HG02759 (cell line): ENCODE results near the gene YLPM1.

ENCODE experiments used
- ATAC-seq: cut with Tn5 transposase; IDR thresholded peaks from one replicate; pipeline ENCODE4 v1.9.1; 2021; ENCODE audit warnings: mild to moderate bottlenecking, moderate library complexity; ENCODE audit not compliant: unreplicated experiment

YLPM1 gene

DNA sequence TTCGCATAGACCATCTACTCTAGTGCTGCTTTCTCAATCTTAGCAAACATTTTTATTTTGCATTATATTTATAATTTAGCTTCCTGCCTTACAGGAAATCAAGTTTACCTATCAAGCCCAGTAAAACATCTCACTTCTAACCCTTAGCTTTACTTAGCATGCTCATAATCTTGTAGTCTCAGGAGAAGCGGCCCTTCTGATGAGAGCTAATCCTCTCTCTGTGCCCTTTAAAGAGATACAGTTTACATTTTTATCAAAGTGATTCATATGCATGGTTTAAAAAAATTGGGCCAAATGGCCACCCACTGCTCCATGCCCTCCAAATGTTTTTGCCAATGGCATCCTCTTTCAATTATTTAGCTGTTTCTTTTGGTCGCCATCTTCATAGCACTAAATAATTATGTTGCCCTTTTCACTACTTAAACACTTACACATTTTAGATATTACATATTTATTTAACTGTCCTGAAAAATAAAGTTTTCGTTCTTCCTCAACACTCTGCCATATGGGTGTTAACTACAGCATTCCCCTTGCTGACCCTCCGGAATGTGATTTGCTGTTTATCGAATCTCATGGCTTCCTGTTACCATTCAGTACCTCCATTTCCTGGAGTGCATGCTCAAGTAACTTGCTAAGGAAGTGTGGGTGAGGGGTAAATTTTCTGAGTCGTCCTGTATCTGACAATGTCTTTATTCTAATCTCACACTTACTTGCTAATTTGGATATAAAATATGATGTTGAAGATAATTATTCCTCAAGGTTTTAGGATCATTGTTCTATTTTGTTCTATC is 29.3 kb downstream of the YLPM1 start:
- ATAC-seq: no peak

DNA sequence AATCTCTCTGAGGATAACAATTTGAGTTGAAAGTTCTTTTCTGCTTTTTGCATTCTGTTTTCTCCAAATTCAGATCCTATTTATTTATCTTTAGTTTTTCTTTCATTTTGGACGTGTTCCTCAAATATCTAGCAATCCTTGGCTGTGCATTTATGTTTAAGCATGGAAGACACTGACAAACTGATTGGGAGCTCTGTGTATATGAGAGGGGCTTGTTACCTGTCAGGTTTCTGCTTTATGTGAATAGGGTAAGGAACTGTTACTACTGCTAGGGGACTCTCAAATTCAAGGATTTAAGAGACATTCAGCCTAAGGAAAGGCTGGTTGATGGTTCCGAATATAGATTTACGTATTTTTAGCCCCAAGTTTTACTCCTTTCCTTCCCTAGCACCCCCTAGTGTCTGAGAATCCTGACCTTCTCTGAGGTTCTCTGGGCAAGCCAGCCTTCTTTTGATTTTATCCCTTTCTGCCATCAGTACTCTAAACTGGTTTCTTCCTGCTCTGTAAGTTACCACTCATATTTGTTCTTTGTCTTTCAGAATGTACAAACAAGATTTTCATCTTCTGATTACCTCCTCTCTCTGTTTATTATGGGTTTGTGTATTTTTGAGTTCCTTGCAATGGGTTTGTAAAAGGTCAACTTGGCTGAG is 30.5 kb downstream of the YLPM1 start:
- ATAC-seq: no peak

DNA sequence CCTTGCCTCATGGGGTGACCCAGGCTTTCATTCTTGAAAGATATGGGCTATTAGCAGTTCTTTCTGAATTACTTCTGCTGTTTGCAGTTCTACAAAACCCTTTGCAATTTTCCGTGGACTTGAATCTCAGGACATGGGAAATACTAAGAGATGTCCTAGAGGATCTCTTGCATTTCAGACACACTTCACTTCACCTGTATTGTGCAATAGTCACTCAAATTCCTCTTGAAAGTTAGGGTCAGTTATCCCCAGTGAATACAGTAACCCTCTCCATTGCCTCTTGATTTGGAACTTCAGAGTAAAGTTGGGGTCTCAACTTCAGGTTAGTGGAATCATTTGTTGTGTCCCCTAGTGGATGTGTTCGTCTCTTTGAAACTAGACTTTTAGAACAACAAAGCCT is 31.8 kb downstream of the YLPM1 start:
- no peak for ATAC-seq

DNA sequence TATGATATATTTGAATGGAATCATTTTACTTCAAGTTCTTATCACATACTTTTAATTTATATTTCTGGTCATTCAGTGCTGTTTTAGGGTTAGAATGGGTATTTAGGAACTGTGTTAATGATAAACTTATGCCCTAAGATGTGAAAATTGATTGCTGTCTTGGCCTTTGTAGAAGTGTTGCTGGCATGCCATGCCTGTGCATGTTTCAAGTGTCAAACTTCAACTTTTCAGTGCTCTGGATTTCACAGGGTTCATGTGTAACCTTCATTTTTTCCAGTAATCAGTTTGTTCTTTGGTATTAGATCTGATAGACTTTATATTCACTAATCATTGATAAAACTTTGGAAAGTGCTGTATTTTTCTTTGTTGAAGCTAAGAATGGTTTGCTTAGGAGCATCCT is 36.6 kb downstream of the YLPM1 start:
- ATAC-seq: no peak

- no peak for ATAC-seq
These were observed 37.7 kb downstream of the YLPM1 start for GRCh38 chr14:74800780-74801179.

DNA sequence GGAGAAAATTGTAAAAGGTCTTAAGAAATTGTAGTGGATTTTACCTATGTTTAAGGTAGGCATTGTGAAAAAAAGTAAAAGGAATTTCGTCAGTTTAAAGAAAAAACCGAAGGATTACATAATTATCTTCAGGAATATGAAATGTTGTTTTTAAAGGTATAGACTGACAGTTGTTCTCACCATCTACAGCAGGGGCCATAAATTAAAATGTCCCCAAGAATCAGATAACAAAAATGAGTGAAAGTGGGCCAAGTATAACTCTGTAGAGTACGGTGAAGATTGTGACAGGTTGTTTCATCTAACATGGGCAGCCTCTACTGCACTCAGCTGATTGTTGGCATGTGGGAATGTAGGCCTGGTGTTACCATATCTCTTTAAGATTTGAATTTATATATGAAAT is 38.3 kb downstream of the YLPM1 start:
- ATAC-seq: no peak

DNA sequence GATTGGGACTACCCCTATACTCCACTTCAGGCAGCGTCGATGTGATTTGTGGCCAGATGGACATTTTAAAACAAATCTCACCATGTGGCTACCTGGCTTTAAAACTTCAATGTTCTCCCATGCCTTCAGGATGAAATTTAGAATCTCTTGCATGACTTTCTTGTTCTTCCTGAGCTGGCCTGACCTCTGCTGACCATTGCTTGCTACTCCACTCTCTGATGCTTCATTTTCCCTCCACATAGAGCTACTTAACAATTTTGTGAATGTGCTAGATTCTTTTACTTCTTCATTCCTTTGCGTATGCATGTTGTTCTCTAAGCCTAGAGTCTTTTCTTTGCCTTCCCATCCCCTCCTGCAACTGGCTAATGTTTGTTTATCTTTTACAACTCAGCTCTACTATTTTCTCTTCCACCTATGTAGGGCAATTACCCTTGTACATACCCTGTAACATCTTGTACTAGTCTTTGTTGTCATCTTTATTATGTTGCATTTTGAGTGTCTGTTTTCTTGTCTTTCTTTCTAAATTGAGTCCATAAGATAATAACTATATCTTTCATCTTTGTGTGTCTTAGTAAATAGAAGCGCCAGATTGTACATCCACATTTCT is 41.2 kb downstream of the YLPM1 start:
- ATAC-seq: no peak

- ATAC-seq: no peak
These were observed 44.9 kb downstream of the YLPM1 start for GRCh38 chr14:74807853-74808545.

DNA sequence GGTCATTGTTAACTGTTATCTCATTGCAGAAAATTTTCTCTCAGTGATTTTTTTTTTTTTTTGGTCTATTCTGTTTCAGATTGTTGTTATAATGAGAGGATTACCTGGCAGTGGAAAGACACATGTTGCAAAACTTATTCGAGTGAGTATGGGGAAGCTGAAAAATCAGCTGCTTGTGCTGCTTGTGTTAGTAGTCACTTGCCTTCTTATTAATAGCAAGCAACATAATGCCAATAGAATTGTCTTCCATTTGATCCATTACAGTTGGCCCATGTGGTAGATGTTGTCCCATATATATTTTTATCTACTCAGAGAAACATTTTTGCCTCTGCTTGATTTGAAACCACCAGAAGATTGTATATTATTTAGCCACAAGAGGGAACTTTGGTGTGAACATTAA is 53.0 kb downstream of the YLPM1 start:
- ATAC-seq: no peak

DNA sequence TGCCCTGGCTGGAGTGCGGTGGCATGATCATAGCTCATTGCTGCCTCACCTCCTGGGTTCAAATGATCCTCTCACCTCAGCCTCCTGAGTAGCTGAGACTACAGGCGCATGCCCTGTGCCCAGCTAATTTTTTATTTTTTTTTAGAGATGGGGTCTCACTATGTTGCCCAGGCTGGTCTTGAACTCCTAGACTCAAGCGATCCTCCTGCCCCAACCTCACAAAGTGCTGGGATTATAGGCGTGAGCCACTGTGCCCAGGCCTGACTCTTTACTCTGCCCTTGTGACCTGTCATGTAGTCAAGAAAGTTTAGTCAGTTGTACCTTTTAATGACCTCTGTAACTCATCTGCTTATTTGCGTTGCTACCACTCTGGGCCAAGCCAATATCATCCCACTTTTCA is 57.2 kb downstream of the YLPM1 start:
- ATAC-seq: no peak

GRCh38 chr14:74821267-74821915 is 58.3 kb downstream of the YLPM1 start:
- no peak for ATAC-seq

DNA sequence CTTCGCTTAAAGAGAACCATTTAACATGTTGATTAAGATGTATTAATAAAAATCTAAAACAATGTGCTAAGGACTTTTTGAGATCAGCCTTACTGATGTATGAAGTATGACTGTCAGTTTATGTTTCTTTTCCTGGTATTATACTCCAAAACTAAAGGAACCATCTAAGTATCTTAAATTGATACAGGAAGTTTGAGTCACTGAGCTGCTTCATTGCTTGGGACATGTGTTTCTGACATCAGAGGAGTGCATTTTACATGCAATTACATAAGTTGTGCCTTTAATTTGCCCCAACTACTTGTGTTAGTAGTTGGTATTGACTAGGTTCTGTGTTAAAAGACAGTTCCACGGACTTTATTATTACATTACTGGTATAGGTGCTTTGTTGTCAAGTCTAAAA is 61.9 kb downstream of the YLPM1 start:
- ATAC-seq: no peak

GRCh38 chr14:74826574-74826973 is 63.5 kb downstream of the YLPM1 start:
- no peak for ATAC-seq

- ATAC-seq: no peak
These were observed 66.1 kb downstream of the YLPM1 start for GRCh38 chr14:74829251-74829650.

DNA sequence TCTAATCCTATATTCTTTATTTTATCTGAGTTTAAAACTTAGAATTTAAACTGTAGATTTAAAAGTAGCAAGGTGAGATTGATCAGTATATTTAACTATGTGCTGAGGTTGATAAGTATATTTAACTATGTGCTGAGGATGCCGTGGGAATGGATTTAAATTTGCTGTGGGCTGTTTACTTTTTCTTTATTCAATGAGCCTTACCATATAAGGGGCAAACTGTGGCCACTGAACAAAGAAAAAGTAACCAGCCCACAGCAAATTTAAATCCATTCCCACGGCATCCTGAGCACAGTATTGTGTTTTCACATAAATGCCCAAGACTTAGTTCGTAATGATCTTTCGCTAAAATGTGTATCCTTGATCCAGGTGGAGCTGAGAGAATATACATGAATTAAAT is 69.7 kb downstream of the YLPM1 start:
- no peak for ATAC-seq

DNA sequence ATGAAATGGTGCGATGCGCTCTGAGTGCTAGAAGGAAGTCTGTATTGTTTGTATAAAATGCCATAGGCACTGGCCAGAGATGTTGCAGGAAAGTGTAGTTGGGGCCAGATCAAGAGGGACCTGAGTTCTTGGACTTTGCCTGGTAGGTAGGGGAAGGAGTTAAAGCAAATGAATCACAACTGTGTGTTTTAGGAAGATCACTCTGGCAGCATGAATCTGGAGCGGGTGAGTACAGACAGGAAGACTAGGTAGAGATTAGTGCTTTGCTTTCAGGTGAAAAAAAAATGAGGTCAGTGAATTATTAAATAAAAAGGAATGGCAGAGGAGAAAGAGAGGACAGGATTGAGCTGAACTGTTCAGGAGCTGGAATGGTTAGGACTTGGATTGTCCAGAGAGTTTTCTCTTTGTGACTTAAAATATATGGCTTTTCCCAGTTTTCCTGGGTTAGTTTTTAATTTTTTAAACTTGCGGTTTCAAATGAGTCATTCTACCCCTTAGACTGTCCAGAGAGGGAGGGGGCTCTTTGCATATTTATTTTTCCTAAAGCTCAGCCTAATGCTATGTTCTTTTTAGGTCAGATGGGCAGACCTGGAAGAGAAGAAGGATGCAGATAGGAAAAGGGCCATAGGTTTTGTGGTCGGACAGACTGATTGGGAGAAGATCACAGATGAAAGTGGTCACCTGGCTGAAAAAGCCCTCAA is 71.7 kb downstream of the YLPM1 start:
- no peak for ATAC-seq

DNA sequence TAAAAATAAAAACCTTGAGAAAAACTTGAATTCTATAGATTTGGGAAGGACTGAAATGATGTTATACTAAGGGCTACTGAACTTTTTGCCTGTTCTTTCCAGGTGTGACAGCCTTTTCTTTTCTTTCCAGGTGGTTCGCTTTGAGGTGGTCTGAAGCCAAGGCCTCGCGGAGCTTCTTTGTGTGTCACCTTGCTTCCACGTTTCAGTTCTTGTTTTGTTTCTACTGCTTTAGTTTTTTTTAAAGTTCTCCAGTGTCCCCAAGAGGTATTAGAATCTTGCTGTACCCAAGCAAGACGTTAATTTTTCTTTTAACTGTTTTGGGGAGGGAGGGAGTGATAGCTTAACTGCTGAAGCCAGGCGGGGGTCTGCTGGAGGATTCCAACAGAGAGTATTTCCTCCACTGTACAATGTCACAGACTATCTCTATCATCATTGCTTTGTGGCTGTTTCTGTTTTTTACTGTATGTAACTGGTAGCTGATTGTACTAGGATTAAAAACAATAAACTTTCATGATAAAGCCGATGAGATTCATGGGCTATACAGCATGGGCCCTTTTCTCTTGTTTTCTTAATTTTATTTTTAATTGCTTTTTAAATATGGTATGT is 72.6 kb downstream of the YLPM1 start:
- ATAC-seq: no peak

- ATAC-seq: no peak
These were observed 73.3 kb downstream of the YLPM1 start for GRCh38 chr14:74836251-74836960.

DNA sequence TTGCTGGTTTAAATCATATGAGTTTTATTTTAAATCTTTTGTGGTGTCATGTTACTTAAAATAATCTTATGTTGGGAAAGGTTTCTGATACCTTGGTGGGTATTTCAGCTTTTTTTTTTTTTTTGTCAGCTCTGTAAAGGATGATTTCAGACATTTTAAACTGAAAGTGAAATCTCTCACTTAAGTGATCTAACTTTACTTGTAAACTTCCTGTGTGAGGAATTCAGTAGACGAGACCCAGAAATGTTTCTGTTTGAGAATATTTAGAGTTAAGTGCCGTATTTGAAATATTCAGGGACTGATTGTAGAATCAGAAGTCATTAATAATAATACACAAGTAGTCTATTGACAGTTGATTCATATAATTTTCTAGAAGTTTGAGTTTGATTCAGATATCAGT is 75.0 kb downstream of the YLPM1 start:
- ATAC-seq: no peak
